Endothelial cell of umbilical vein (primary cell): ENCODE data around the gene MRTFA.

ENCODE experiments used
- CTCF ChIP-seq, 2 donors: IDR thresholded peaks; 1 replicate in 1 of 2; 2 replicates in 1 of 2; pipeline ENCODE4 v1.5.1; 2011; ENCODE audit warnings: low read length in 2 of 2, mild to moderate bottlenecking in 2 of 2, moderate library complexity in 2 of 2, control low read depth in 1 of 2, inconsistent platforms in 1 of 2, low read depth in 1 of 2; ENCODE audit not compliant: insufficient read depth in 1 of 2; ENCODE audit errors: extremely low read depth in 1 of 2
- EZH2 ChIP-seq: IDR thresholded peaks from 2 replicates; pipeline ENCODE4 v1.6.1; 2012; ENCODE audit warnings: borderline replicate concordance, low read depth, mild to moderate bottlenecking, moderate library complexity, low read length, inconsistent platforms; ENCODE audit not compliant: severe bottlenecking
- FOS ChIP-seq: IDR thresholded peaks from 2 replicates; pipeline ENCODE4 v1.6.1; 2011; ENCODE audit warnings: mild to moderate bottlenecking, low read length, moderate library complexity, borderline replicate concordance; ENCODE audit not compliant: insufficient read depth

DNA sequence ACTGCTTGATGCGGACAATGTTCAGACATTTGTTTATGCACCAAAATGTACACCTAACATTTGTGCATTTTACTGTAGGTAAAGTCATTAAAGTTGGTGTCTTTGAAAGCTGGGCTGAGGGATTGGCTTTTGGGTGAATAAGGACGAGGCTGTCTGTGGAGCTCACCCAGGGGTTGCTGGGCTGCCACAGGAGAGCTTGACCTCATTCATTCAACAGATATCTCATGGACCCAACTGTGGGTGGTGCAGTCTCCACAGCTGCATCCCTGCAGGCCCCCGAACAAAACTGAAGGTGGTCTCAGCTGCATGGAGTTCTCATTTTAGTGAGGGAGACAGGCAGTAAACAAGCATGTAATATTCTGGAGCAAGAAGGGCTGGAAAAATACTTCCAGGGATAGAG is 233.4 kb downstream of the MRTFA start:
- TF ChIP-seq EZH2 = no peak
- TF ChIP-seq CTCF (IDR thresholded peaks at IDR 0.05; ENCODE audit: extremely low read depth in 1 of 2, insufficient read depth in 1 of 2, low read depth in 1 of 2, low read length in 2 of 2) = no peak
- no peak for TF ChIP-seq FOS
